Keratinocyte (primary cell): Measurements from ENCODE around the gene ADSL.

ENCODE experiments used
- EZH2 ChIP-seq: IDR thresholded peaks from one replicate; pipeline ENCODE4 v1.6.1; 2012; ENCODE audit warnings: inconsistent platforms, mild to moderate bottlenecking, low read length, moderate library complexity
- TF ChIP-seq, protein P1 (sequence below), 3 experiments: IDR thresholded peaks in 1 of 3; conservative IDR thresholded peaks in 1 of 3; optimal IDR thresholded peaks in 1 of 3; 2 replicates in 2 of 3; 3 replicates in 1 of 3; pipeline versions ENCODE3 to v1.5.1; 2011; ENCODE audit warnings: low read length in 3 of 3, mild to moderate bottlenecking in 3 of 3, moderate library complexity in 2 of 3, control low read depth in 1 of 3, inconsistent platforms in 1 of 3; ENCODE audit not compliant: insufficient read depth in 2 of 3; ENCODE audit errors: extremely low read depth in 1 of 3

DNA sequence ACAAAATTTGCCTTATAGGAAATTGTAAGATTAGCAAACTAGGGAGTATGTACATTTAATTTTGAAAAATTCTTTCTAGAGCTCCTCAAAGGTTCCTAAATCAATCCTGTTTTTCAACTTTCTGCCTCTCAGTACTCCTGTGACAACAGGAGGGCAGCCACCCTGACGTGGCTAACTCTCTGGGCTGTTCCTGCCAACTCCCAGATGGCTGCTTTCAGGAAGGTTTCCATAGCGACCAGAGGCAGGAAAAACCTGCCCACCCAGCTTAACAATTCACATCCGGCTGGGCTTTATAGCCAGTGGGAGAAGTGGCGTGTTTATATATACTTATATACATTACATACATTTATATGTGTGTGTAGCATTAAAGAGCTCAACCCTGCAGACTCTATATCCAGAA lies 50.6 kb downstream of the ADSL start:
- TF ChIP-seq, protein P1, sequence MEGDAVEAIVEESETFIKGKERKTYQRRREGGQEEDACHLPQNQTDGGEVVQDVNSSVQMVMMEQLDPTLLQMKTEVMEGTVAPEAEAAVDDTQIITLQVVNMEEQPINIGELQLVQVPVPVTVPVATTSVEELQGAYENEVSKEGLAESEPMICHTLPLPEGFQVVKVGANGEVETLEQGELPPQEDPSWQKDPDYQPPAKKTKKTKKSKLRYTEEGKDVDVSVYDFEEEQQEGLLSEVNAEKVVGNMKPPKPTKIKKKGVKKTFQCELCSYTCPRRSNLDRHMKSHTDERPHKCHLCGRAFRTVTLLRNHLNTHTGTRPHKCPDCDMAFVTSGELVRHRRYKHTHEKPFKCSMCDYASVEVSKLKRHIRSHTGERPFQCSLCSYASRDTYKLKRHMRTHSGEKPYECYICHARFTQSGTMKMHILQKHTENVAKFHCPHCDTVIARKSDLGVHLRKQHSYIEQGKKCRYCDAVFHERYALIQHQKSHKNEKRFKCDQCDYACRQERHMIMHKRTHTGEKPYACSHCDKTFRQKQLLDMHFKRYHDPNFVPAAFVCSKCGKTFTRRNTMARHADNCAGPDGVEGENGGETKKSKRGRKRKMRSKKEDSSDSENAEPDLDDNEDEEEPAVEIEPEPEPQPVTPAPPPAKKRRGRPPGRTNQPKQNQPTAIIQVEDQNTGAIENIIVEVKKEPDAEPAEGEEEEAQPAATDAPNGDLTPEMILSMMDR (optimal IDR thresholded peaks at IDR 0.05 in 1 of 3, IDR thresholded peaks at IDR 0.05 in 1 of 3, conservative IDR thresholded peaks at IDR 0.05 in 1 of 3; ENCODE audit: extremely low read depth in 1 of 3, insufficient read depth in 2 of 3, low read length in 3 of 3), result no peak
- no peak for TF ChIP-seq EZH2
